ENCODE results near the gene CRB3.

- TF ChIP-seq CTCF (conservative IDR thresholded peaks at IDR 0.05 in 1 of 2, IDR thresholded peaks at IDR 0.05 in 1 of 2; ENCODE audit: low read depth in 1 of 2, low read length in 2 of 2), result no peak
- no peak for TF ChIP-seq EZH2 (IDR thresholded peaks at IDR 0.05; ENCODE audit: low read length, missing control alignments)
These were observed 16.0 kb upstream of the CRB3 start for GRCh38 chr19:6448045-6448444.
